ENCODE data around the gene ORAI2. TPM values are rescaled to one million over a fixed set of nuclear protein-coding genes. Genes with fewer than 3 reads are reported as not detected.

The ORAI2 gene
- total RNA-seq, 1 experiment from 2014 or later = 76.9 TPM

DNA sequence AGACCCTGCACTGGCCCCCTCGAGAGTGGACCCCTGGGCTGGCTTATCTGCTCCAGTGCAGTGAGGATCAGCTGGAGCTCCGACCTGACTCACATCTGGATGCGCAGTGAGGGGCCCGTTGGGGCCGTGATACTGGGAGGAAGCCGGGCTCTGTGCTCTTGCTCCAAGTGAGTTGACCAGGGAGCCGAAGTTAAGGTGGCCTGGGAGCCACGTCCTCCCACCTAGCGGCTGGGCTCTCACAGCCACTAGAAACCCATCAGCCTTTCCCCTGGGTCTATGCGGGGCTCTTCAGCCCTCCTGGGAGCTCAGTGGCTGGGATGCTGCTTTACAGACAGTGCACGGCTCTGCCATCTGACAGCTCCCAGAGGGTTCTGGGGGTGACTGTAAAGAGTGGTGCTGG, 22.2 kb downstream of the ORAI2 start:
- Histone ChIP-seq H3K4me1 (ENCODE audit: control insufficient read depth, insufficient read depth, low read length) (peaks cover 9% of the 10 kb centered on the region), H3K4me3 (ENCODE audit: low read depth in 2 of 2, low read length in 2 of 2) (no peak overlapping the region), H3K27ac (ENCODE audit: low read length) (no peak overlapping the region), H3K27me3 (ENCODE audit: control insufficient read depth, insufficient read depth, low read length) (no peaks in the 10 kb centered on the region), H3K9me3 (ENCODE audit: control insufficient read depth, insufficient read depth, low read depth, low read length) (no peaks in the 10 kb centered on the region), H3K36me3 (ENCODE audit: control insufficient read depth, insufficient read depth, low read length) (no peaks in the 10 kb centered on the region)
- POLR2A ChIA-PET = no interaction called here
- DNase-seq (ENCODE audit: low read depth, low spot score) (no peak), ATAC-seq (no peak)
- CTCF ChIA-PET = no interaction called here
- in situ Hi-C loops (cut with HindIII; ENCODE audit: low pct_unique_long_range_greater_than_20kb, low sequenced_read_pairs) = no loop called here
- intact Hi-C loops (cut with micrococcal nuclease; ENCODE audit: unreplicated experiment) = no loop called here
- no peak for TF ChIP-seq POLR2AphosphoS5 (IDR thresholded peaks at IDR 0.05; ENCODE audit: low read depth, low read length)
- no peak for TF ChIP-seq SIN3A (IDR thresholded peaks at IDR 0.05; ENCODE audit: borderline replicate concordance, insufficient read depth, low read depth, low read length)
- TF ChIP-seq, protein P1, sequence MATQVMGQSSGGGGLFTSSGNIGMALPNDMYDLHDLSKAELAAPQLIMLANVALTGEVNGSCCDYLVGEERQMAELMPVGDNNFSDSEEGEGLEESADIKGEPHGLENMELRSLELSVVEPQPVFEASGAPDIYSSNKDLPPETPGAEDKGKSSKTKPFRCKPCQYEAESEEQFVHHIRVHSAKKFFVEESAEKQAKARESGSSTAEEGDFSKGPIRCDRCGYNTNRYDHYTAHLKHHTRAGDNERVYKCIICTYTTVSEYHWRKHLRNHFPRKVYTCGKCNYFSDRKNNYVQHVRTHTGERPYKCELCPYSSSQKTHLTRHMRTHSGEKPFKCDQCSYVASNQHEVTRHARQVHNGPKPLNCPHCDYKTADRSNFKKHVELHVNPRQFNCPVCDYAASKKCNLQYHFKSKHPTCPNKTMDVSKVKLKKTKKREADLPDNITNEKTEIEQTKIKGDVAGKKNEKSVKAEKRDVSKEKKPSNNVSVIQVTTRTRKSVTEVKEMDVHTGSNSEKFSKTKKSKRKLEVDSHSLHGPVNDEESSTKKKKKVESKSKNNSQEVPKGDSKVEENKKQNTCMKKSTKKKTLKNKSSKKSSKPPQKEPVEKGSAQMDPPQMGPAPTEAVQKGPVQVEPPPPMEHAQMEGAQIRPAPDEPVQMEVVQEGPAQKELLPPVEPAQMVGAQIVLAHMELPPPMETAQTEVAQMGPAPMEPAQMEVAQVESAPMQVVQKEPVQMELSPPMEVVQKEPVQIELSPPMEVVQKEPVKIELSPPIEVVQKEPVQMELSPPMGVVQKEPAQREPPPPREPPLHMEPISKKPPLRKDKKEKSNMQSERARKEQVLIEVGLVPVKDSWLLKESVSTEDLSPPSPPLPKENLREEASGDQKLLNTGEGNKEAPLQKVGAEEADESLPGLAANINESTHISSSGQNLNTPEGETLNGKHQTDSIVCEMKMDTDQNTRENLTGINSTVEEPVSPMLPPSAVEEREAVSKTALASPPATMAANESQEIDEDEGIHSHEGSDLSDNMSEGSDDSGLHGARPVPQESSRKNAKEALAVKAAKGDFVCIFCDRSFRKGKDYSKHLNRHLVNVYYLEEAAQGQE (IDR thresholded peaks at IDR 0.05; ENCODE audit: insufficient read depth in 1 of 2, low read depth in 2 of 2, low read length in 1 of 2) = no peak
- TF ChIP-seq, protein P2, sequence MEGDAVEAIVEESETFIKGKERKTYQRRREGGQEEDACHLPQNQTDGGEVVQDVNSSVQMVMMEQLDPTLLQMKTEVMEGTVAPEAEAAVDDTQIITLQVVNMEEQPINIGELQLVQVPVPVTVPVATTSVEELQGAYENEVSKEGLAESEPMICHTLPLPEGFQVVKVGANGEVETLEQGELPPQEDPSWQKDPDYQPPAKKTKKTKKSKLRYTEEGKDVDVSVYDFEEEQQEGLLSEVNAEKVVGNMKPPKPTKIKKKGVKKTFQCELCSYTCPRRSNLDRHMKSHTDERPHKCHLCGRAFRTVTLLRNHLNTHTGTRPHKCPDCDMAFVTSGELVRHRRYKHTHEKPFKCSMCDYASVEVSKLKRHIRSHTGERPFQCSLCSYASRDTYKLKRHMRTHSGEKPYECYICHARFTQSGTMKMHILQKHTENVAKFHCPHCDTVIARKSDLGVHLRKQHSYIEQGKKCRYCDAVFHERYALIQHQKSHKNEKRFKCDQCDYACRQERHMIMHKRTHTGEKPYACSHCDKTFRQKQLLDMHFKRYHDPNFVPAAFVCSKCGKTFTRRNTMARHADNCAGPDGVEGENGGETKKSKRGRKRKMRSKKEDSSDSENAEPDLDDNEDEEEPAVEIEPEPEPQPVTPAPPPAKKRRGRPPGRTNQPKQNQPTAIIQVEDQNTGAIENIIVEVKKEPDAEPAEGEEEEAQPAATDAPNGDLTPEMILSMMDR (IDR thresholded peaks at IDR 0.05) = no peak
- no peak for TF ChIP-seq TCF7L2 (IDR thresholded peaks at IDR 0.05; ENCODE audit: low read depth, low read length)
- BruUV-seq (replicated peaks) = no TSS peak

DNA sequence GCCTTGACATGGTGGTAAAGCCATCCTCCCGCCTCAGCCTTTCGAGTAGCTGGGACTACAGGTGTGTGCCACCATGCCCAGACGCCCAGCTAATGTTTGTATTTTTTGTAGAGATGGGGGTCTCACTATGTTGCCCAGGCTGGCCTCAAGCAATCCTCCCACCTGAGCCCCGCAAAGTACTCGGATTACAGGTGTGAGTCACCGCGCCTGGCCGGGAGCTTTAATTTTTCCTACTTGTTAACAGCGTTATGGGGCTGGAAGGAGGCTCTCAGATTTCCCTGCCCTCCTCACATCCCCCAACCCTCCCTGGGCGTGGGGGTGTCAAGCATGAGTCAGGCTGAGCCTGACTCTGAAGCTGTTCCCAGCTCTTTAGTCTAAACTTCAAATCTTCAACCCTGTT, 23.0 kb downstream of the ORAI2 start:
- DNase-seq (ENCODE audit: low read depth, low spot score) (no peak), ATAC-seq (no peak)
- intact Hi-C loops (cut with micrococcal nuclease; ENCODE audit: unreplicated experiment) (no loop called here), in situ Hi-C loops (cut with HindIII; ENCODE audit: low pct_unique_long_range_greater_than_20kb, low sequenced_read_pairs) (no loop called here)
- ChIA-PET CTCF (interaction anchor here (0.7 kb wide), 1 partner anchor 9 kb away, joined by 3 read pairs; no protein-coding TSS in a partner anchor), POLR2A (no interaction called here)
- H3K27me3 ChIP-seq (ENCODE audit: control insufficient read depth, insufficient read depth, low read length) = no peaks in the 10 kb centered on the region
- TF ChIP-seq, protein P2 (IDR thresholded peaks at IDR 0.05) = no peak
- TF ChIP-seq, protein P1 (IDR thresholded peaks at IDR 0.05; ENCODE audit: insufficient read depth in 1 of 2, low read depth in 2 of 2, low read length in 1 of 2) = no peak
- no peak for TF ChIP-seq SIN3A (IDR thresholded peaks at IDR 0.05; ENCODE audit: borderline replicate concordance, insufficient read depth, low read depth, low read length)
- TF ChIP-seq POLR2AphosphoS5 (IDR thresholded peaks at IDR 0.05; ENCODE audit: low read depth, low read length) = no peak
- no peak for TF ChIP-seq TCF7L2 (IDR thresholded peaks at IDR 0.05; ENCODE audit: low read depth, low read length)
- no peaks in the 10 kb centered on the region for H3K36me3 ChIP-seq (ENCODE audit: control insufficient read depth, insufficient read depth, low read length)
- H3K4me3 ChIP-seq (ENCODE audit: low read depth in 2 of 2, low read length in 2 of 2) = no peak overlapping the region
- BruUV-seq (replicated peaks) = no TSS peak
- H3K4me1 ChIP-seq (ENCODE audit: control insufficient read depth, insufficient read depth, low read length) = peaks cover 9% of the 10 kb centered on the region
- H3K27ac ChIP-seq (ENCODE audit: low read length) = no peak overlapping the region
- no peaks in the 10 kb centered on the region for H3K9me3 ChIP-seq (ENCODE audit: control insufficient read depth, insufficient read depth, low read depth, low read length)
